ENCODE data around the gene STMN1.
A peak's percentile ranks its signal among the peaks of the same experiment; 100 is the strongest.

The STMN1 gene

GRCh38 chr1:25890239-25891034, 15.8 kb downstream of the STMN1 start:
- no peak for DNase-seq

GRCh38 chr1:25889470-25889869, 16.7 kb downstream of the STMN1 start:
- no peak for DNase-seq

- DNase-seq: no peak
Observed at GRCh38 chr1:25888426-25888987, 17.7 kb downstream of the STMN1 start.

GRCh38 chr1:25885602-25886001, 20.6 kb downstream of the STMN1 start:
- DNase-seq: no peak

- DNase-seq: no peak
Observed at GRCh38 chr1:25881266-25881665, 25.0 kb downstream of the STMN1 start.

GRCh38 chr1:25880518-25880917, 25.7 kb downstream of the STMN1 start:
- DNase-seq: no peak

- no peak for DNase-seq
Observed at GRCh38 chr1:25879675-25880074, 26.5 kb downstream of the STMN1 start.

- DNase-seq: no peak
Observed at GRCh38 chr1:25878690-25879089, 27.5 kb downstream of the STMN1 start.

GRCh38 chr1:25877155-25877554, 29.1 kb downstream of the STMN1 start:
- DNase-seq: no peak

GRCh38 chr1:25876693-25877077, 29.5 kb downstream of the STMN1 start:
- no peak for DNase-seq

- DNase-seq: no peak
Observed at GRCh38 chr1:25875856-25876692, 30.1 kb downstream of the STMN1 start.

- peak; percentile 45 for DNase-seq
Observed at GRCh38 chr1:25875154-25875855, 30.9 kb downstream of the STMN1 start, which contains the start of gene PAQR7. Gene PAQR7 (minus strand): TSS chr1:25875708. CDS start chr1:25863839, 11,869 bp downstream.

GRCh38 chr1:25874635-25875153, 31.5 kb downstream of the STMN1 start:
- no peak for DNase-seq

- no peak for DNase-seq
Observed at GRCh38 chr1:25874209-25874608, 32.0 kb downstream of the STMN1 start.

- no peak for DNase-seq
Observed at GRCh38 chr1:25873120-25873519, 33.1 kb downstream of the STMN1 start.

- no peak for DNase-seq
Observed at GRCh38 chr1:25872713-25873112, 33.5 kb downstream of the STMN1 start.

GRCh38 chr1:25871704-25872494, 34.3 kb downstream of the STMN1 start:
- no peak for DNase-seq

- no peak for DNase-seq
Observed at GRCh38 chr1:25871086-25871703, 35.0 kb downstream of the STMN1 start.

GRCh38 chr1:25870614-25871013, 35.6 kb downstream of the STMN1 start:
- no peak for DNase-seq

GRCh38 chr1:25869909-25870606, 36.2 kb downstream of the STMN1 start:
- no peak for DNase-seq
